GM23338 (cell line): Measurements from ENCODE around the gene GOSR2. TPM values are rescaled to one million over a fixed set of nuclear protein-coding genes. Genes with fewer than 3 reads are reported as not detected.

Experiments
- ATAC-seq: fragments of 200-7000 bp; cut with Tn5 transposase; 3 replicates; pipeline ENCODE4 v1.9.1; 2020
- DNase-seq: peaks from one replicate; pipeline ENCODE4 v3.0.0-alpha.2; 2015; ENCODE audit warnings: low spot score
- H2AFZ ChIP-seq: fragments of 200-600 bp; sonication (generic); 2 replicates; pipeline ENCODE4 v1.8.0; 2016; ENCODE audit warnings: antibody characterized with exemption, mild to moderate bottlenecking, moderate library complexity
- H3F3A ChIP-seq: fragments of 200-600 bp; sonication (generic); replicated peaks from 2 replicates; pipeline ENCODE4 v1.8.0; 2017; ENCODE audit warnings: antibody characterized with exemption, mixed run types, low read depth
- H3K27ac ChIP-seq: fragments of 200-600 bp; sonication (generic); 2 replicates; pipeline ENCODE4 v1.6.1; 2016; ENCODE audit warnings: low read depth
- H3K27me3 ChIP-seq: fragments of 200-600 bp; sonication (generic); 2 replicates; pipeline ENCODE4 v1.8.0; 2016; ENCODE audit warnings: mild to moderate bottlenecking, mixed run types, moderate library complexity; ENCODE audit not compliant: insufficient read depth
- H3K36me3 ChIP-seq: fragments of 200-600 bp; sonication (generic); 2 replicates; pipeline ENCODE4 v1.8.0; 2016; ENCODE audit warnings: mild to moderate bottlenecking; ENCODE audit not compliant: insufficient read depth
- H3K4me1 ChIP-seq: fragments of 200-600 bp; sonication (generic); 2 replicates; pipeline ENCODE4 v1.8.0; 2016; ENCODE audit warnings: mild to moderate bottlenecking, moderate library complexity; ENCODE audit not compliant: insufficient read depth
- H3K4me2 ChIP-seq: fragments of 200-600 bp; sonication (generic); 2 replicates; pipeline ENCODE4 v1.7.1; 2017; ENCODE audit warnings: mixed run types
- H3K4me3 ChIP-seq: fragments of 200-600 bp; sonication (generic); 2 replicates; pipeline ENCODE4 v1.6.1; 2016; ENCODE audit warnings: mixed run types
- H3K79me2 ChIP-seq: fragments of 200-600 bp; sonication (generic); replicated peaks from 2 replicates; pipeline ENCODE4 v1.8.0; 2017; ENCODE audit warnings: mild to moderate bottlenecking; ENCODE audit not compliant: insufficient read depth
- H3K9me2 ChIP-seq: fragments of 200-600 bp; sonication (generic); 2 replicates; pipeline ENCODE4 v1.8.0; 2017; ENCODE audit not compliant: insufficient read depth
- H4K20me1 ChIP-seq: fragments of 200-600 bp; sonication (generic); replicated peaks from 2 replicates; pipeline ENCODE4 v1.8.0; 2017; ENCODE audit warnings: mild to moderate bottlenecking; ENCODE audit not compliant: insufficient read depth
- H3K27ac Mint-ChIP-seq: 2 replicates; pipeline ENCODE4 v1.8.0; 2020; ENCODE audit warnings: inconsistent platforms, mild to moderate bottlenecking, moderate library complexity, mixed read lengths
- H3K27me3 Mint-ChIP-seq: 3 replicates; pipeline ENCODE4 v1.8.0; 2022; ENCODE audit warnings: low read depth, mild to moderate bottlenecking, moderate library complexity, mixed read lengths, inconsistent platforms; ENCODE audit not compliant: insufficient read depth, poor library complexity
- H3K36me3 Mint-ChIP-seq: 3 replicates; pipeline ENCODE4 v1.8.0; 2021; ENCODE audit warnings: low read depth, mild to moderate bottlenecking, inconsistent platforms, moderate library complexity, mixed read lengths
- H3K4me1 Mint-ChIP-seq: 3 replicates; pipeline ENCODE4 v1.8.0; 2020; ENCODE audit warnings: mild to moderate bottlenecking, inconsistent platforms, mixed read lengths
- H3K4me3 Mint-ChIP-seq: 3 replicates; pipeline ENCODE4 v1.8.0; 2021; ENCODE audit warnings: moderate library complexity, mild to moderate bottlenecking, inconsistent platforms, mixed read lengths
- H3K9me3 Mint-ChIP-seq: 3 replicates; pipeline ENCODE4 v1.8.0; 2020; ENCODE audit warnings: moderate library complexity, mild to moderate bottlenecking, inconsistent platforms, mixed read lengths
- CREB1 ChIP-seq: fragments of 250-450 bp; sonication (Bioruptor Pico); IDR thresholded peaks from 2 replicates; pipeline ENCODE4 v1.5.0; 2020; ENCODE audit warnings: low read depth, mild to moderate bottlenecking, moderate library complexity
- ETS1 ChIP-seq: IDR thresholded peaks from 2 replicates; pipeline ENCODE4 v1.6.1; 2016; ENCODE audit warnings: antibody characterized with exemption
- EZH2phosphoT487 ChIP-seq: fragments of 200-600 bp; sonication (generic); IDR thresholded peaks from one replicate; pipeline ENCODE4 v1.8.1; 2018; ENCODE audit warnings: antibody characterized with exemption; ENCODE audit not compliant: unreplicated experiment
- ZNF331 ChIP-seq: fragments of 250-450 bp; sonication (Bioruptor Pico); IDR thresholded peaks from 2 replicates; pipeline ENCODE4 v1.5.0; 2020; ENCODE audit warnings: low read depth, mild to moderate bottlenecking, moderate library complexity
- polyA plus RNA-seq: library from polyadenylated mRNA; unstranded; fragments of >200 nt; fragmentation: Nextera tagmentation; extraction: Ambion mirVana; gene quantifications from 2 replicates; pipeline ENCODE4 v1.2.1, GENCODE V29; 2016
- total RNA-seq: library from RNA; depleted of rRNA; stranded (reverse); fragments of >200 nt; shearing (Covaris generic); gene quantifications from 2 replicates; pipeline ENCODE4 v1.2.3, GENCODE V29; 2014
- TF ChIP-seq, protein P1 (sequence below): fragments of 250-450 bp; sonication (Bioruptor Pico); IDR thresholded peaks from 2 replicates; pipeline ENCODE4 v1.5.0; 2020; ENCODE audit warnings: mild to moderate bottlenecking, moderate library complexity

The GOSR2 gene
- total and polyA plus RNA-seq, 2 experiments from 2014 or later, result 33.2 to 36.2 TPM

DNA sequence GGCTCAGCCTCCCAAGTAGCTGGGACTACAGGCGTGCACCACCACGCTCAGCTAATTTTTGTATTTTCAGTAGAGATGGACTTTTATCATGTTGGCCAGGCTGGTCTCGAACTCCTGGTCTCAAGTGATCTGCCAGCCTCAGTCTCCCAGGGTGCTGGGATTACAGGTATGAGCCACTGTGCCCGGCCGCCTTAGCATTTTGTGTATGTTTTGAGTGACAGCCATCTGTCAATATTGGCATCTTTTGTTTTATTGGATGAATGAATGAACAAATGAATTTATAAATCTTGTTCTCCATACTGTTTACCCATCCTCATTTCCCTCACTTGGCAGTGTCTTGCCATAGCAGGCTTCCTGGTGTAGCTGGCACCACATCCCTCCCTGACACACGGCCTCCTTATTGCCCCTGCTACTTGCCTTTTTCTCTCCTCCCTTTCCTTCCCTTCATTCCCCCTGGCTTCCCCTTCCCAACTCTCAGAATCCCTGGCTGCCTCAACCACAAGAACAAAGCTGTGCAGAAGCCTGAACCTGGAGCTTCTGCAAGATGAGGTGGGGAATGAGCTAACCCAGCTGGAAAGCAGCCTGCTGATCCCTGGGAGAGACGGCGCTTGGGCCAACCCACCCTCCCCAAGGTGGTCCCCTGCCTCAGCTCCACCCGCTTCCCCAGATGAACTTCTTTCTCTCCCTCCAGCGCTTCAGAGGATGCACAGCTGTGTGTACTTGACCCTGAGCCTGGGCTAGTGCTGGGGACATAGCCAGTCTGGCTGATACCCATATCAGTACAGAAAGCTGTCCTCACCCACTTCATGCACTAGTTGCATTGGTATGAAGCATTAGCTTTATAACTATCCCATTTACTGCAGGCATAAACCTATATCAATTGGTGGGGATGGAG, 37.3 kb upstream of the GOSR2 start (continued):
- TF ChIP-seq, protein P1, sequence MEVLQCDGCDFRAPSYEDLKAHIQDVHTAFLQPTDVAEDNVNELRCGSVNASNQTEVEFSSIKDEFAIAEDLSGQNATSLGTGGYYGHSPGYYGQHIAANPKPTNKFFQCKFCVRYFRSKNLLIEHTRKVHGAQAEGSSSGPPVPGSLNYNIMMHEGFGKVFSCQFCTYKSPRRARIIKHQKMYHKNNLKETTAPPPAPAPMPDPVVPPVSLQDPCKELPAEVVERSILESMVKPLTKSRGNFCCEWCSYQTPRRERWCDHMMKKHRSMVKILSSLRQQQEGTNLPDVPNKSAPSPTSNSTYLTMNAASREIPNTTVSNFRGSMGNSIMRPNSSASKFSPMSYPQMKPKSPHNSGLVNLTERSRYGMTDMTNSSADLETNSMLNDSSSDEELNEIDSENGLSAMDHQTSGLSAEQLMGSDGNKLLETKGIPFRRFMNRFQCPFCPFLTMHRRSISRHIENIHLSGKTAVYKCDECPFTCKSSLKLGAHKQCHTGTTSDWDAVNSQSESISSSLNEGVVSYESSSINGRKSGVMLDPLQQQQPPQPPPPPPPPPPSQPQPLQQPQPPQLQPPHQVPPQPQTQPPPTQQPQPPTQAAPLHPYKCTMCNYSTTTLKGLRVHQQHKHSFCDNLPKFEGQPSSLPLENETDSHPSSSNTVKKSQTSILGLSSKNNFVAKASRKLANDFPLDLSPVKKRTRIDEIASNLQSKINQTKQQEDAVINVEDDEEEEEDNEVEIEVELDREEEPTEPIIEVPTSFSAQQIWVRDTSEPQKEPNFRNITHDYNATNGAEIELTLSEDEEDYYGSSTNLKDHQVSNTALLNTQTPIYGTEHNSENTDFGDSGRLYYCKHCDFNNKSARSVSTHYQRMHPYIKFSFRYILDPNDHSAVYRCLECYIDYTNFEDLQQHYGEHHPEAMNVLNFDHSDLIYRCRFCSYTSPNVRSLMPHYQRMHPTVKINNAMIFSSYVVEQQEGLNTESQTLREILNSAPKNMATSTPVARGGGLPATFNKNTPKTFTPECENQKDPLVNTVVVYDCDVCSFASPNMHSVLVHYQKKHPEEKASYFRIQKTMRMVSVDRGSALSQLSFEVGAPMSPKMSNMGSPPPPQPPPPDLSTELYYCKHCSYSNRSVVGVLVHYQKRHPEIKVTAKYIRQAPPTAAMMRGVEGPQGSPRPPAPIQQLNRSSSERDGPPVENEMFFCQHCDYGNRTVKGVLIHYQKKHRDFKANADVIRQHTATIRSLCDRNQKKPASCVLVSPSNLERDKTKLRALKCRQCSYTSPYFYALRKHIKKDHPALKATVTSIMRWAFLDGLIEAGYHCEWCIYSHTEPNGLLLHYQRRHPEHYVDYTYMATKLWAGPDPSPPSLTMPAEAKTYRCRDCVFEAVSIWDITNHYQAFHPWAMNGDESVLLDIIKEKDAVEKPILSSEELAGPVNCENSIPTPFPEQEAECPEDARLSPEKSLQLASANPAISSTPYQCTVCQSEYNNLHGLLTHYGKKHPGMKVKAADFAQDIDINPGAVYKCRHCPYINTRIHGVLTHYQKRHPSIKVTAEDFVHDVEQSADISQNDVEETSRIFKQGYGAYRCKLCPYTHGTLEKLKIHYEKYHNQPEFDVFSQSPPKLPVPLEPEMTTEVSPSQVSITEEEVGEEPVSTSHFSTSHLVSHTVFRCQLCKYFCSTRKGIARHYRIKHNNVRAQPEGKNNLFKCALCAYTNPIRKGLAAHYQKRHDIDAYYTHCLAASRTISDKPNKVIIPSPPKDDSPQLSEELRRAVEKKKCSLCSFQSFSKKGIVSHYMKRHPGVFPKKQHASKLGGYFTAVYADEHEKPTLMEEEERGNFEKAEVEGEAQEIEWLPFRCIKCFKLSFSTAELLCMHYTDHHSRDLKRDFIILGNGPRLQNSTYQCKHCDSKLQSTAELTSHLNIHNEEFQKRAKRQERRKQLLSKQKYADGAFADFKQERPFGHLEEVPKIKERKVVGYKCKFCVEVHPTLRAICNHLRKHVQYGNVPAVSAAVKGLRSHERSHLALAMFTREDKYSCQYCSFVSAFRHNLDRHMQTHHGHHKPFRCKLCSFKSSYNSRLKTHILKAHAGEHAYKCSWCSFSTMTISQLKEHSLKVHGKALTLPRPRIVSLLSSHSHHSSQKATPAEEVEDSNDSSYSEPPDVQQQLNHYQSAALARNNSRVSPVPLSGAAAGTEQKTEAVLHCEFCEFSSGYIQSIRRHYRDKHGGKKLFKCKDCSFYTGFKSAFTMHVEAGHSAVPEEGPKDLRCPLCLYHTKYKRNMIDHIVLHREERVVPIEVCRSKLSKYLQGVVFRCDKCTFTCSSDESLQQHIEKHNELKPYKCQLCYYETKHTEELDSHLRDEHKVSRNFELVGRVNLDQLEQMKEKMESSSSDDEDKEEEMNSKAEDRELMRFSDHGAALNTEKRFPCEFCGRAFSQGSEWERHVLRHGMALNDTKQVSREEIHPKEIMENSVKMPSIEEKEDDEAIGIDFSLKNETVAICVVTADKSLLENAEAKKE (CRISPR knock-in tag), result no peak

DNA sequence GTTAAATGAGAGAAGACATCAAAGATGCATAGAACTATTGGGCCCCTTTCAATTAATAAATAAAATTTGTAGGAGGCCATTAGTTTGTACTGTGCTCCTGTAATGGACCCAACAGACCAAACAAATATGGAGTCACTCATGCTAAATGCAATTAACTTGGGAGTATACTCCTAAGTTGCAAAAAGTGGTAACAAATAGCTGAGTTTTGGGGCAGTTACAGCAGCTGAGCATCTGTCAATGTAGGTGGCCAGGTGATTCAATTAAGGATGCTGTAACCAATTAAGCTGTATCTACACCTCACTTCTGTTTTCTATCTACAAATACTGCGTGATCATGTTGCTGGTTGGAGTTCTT, 36.7 kb upstream of the GOSR2 start:
- no peak for DNase-seq
- H3K4me1 Mint-ChIP-seq, result peaks cover 3% of the 10 kb centered on the region; the same call in 1 of the 3 replicates
- no peaks in the 10 kb centered on the region for H3K36me3 Mint-ChIP-seq
- H3K9me3 Mint-ChIP-seq, result no peaks in the 10 kb centered on the region
- Histone ChIP-seq H3K27me3 (no peaks in the 10 kb centered on the region), H3F3A (no peaks in the 10 kb centered on the region), H4K20me1 (no peaks in the 10 kb centered on the region; the same call in 1 of the 2 replicates), H3K4me2 (no peak overlapping the region), H3K4me3 (no peak overlapping the region), H3K4me1 (no peaks in the 10 kb centered on the region), H3K9me2 (no peaks in the 10 kb centered on the region), H3K27ac (no peak overlapping the region), H2AFZ (no peak overlapping the region), H3K36me3 (no peaks in the 10 kb centered on the region), H3K79me2 (no peaks in the 10 kb centered on the region)
- H3K27me3 Mint-ChIP-seq, result peaks cover 16% of the 10 kb centered on the region
- H3K4me3 Mint-ChIP-seq, result no peak overlapping the region
- no peak overlapping the region for H3K27ac Mint-ChIP-seq
- ATAC-seq, result no peak
- TF ChIP-seq CREB1 (CRISPR knock-in tag) (no peak), EZH2phosphoT487 (no peak), ZNF331 (CRISPR knock-in tag) (no peak), ETS1 (no peak)
- TF ChIP-seq, protein P1 (CRISPR knock-in tag), result no peak
